AG04449 (cell line): ENCODE data around the gene DNAAF3.

Experiments used
- CTCF ChIA-PET: fragments of 350-600 bp; formaldehyde crosslinking; extraction: SDS; loops from one replicate; lab custom pipeline; 2021; ENCODE audit warnings: antibody characterized with exemption; lab: Yijun Ruan, JAX
- POLR2A ChIA-PET: fragments of 400-600, 350-600 bp; formaldehyde crosslinking; extraction: SDS; loops from one replicate; lab custom pipeline; 2020; ENCODE audit warnings: antibody characterized with exemption, inconsistent platforms; lab: Yijun Ruan, JAX
- DNase-seq: peaks from one replicate; pipeline ENCODE4 v3.0.0-alpha.2; 2010; ENCODE audit warnings: low read depth, low spot score
- H3K4me3 ChIP-seq: 2 replicates; pipeline ENCODE4 v1.5.1; 2011; ENCODE audit warnings: low read depth, mild to moderate bottlenecking, control low read depth, low read length
- TF ChIP-seq, protein P1 (sequence below): IDR thresholded peaks from one replicate; pipeline ENCODE4 v1.5.1; 2011; ENCODE audit warnings: mild to moderate bottlenecking, moderate library complexity, low read length, control low read depth, inconsistent platforms; ENCODE audit not compliant: insufficient read depth; ENCODE audit errors: missing control alignments

DNAAF3 gene

DNA sequence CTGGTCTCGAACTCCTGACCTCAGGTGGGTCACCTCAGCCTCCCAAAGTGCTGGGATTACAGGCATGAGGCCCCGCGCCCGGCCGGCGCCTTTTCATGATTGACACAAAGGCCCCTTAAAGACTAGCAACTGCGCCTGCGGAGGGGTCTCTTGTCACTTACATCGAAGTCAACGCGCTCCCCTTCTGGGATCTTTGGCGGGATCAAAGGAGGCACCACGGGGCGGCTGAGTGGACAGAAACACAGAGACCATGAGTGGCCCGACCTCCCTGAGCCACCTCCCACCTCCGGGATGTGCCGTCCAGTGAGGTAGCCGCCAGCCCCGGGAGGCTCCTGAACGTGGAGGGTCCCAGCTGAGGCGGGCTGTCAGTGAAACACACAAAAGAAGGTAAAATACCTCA lies 24.7 kb downstream of the DNAAF3 start:
- TF ChIP-seq, protein P1, sequence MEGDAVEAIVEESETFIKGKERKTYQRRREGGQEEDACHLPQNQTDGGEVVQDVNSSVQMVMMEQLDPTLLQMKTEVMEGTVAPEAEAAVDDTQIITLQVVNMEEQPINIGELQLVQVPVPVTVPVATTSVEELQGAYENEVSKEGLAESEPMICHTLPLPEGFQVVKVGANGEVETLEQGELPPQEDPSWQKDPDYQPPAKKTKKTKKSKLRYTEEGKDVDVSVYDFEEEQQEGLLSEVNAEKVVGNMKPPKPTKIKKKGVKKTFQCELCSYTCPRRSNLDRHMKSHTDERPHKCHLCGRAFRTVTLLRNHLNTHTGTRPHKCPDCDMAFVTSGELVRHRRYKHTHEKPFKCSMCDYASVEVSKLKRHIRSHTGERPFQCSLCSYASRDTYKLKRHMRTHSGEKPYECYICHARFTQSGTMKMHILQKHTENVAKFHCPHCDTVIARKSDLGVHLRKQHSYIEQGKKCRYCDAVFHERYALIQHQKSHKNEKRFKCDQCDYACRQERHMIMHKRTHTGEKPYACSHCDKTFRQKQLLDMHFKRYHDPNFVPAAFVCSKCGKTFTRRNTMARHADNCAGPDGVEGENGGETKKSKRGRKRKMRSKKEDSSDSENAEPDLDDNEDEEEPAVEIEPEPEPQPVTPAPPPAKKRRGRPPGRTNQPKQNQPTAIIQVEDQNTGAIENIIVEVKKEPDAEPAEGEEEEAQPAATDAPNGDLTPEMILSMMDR: no peak
- no peak overlapping the region for H3K4me3 ChIP-seq
- POLR2A ChIA-PET: interaction anchor here (0.7 to 1.2 kb wide), 3 partner anchors 24 to 346 kb away, joined by 3 to 7 read pairs (median 5); partner anchors contain the start of gene PPP1R12C
- CTCF ChIA-PET: interaction anchor here (0.6 to 7.0 kb wide), 33 partner anchors 10 to 1112 kb away, joined by 3 to 90 read pairs (median 8); partner anchors contain the start of genes DNAAF3, TMEM238, ZNF628 and ZNF784
- DNase-seq: no peak

DNA sequence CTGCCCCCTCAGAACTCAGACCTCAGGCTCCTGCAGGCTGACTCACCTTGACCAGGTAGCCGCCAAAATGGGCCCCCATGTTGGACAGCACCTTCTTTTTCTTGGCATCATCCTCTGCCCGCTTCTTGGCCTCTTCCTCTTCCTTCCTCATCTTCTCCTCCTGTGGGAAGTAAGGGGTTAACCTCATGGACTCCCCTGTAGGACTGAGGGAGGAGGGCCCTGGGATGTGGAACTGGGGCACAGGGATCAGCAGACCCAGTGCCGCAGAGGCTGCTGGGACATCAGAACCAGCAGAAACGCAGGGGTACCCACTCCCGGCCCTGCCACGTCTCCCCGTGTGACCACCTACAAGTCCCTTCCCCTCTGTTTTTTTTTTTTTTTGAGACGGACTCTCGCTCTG lies 28.5 kb downstream of the DNAAF3 start:
- no peak overlapping the region for H3K4me3 ChIP-seq
- no peak for DNase-seq
- CTCF ChIA-PET: interaction anchor here (0.6 kb wide), 1 partner anchor 280 kb away, joined by 3 read pairs; no protein-coding TSS in a partner anchor
- POLR2A ChIA-PET: no interaction called here
- TF ChIP-seq, protein P1: no peak

DNA sequence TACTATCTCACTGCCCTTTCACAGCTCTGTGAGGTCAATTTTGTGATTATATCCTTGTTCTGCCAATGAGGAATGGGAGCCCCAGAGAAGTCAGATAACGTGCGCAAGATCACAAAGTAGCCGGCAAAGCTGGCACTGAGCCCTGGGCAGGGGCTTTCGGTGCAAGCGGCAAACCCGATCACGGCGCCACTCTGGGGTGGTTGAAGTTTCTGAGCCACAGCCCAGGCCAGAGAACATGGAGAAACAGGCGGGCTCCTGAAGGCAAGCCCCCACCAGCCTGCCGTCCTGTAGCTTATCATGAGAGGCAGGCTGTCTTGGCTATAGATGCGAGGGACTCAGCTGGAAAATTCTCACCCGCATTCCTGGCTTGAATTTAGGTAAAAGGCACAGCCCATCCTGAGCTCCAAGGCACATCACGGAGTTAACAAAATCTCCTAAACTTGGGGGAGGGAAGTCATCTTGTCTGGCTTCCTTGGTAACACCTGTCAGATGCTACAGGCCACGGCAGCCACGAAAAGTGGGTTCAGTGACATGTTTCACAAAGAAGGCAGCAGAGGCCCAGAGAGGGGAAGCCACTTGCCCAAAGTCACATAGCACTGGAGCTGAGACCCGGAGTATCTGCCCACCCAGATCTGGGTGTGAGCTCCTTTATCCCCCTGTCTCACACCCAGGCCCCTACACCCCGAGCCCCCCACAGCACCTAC lies 29.9 kb downstream of the DNAAF3 start:
- POLR2A ChIA-PET: no interaction called here
- DNase-seq: no peak

DNA sequence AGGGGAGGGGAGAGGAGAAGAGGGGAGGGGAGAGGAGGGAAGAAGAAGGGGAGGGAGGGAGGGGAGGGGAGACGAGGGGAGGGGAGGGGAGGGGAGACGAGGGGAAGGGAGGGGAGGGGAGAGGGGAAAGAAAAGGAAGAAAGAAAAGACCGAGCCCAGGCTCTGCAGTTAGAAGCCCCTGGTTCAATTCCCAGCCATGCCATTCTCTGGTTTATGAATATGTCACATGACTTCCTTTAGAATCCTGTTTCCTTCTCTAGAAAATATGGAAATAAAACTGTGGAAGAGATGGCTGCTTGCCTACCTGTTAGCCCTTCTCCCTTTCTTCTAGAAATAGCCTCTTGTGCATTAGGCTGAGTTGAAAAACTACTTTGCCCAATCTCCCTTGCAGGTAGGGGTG lies 31.7 kb downstream of the DNAAF3 start:
- POLR2A ChIA-PET: no interaction called here
- no peak overlapping the region for H3K4me3 ChIP-seq
- TF ChIP-seq, protein P1: no peak
- DNase-seq: no peak
- CTCF ChIA-PET: interaction anchor here (0.6 to 2.8 kb wide), 5 partner anchors 46 to 645 kb away, joined by 3 to 15 read pairs (median 3); no protein-coding TSS in a partner anchor

More for the DNA sequence above, 29.9 kb downstream of the DNAAF3 start:
- CTCF ChIA-PET: interaction anchor here (0.9 to 2.8 kb wide), 9 partner anchors 10 to 368 kb away, joined by 3 to 15 read pairs (median 4); no protein-coding TSS in a partner anchor
- H3K4me3 ChIP-seq: no peak overlapping the region
- TF ChIP-seq, protein P1: no peak

DNA sequence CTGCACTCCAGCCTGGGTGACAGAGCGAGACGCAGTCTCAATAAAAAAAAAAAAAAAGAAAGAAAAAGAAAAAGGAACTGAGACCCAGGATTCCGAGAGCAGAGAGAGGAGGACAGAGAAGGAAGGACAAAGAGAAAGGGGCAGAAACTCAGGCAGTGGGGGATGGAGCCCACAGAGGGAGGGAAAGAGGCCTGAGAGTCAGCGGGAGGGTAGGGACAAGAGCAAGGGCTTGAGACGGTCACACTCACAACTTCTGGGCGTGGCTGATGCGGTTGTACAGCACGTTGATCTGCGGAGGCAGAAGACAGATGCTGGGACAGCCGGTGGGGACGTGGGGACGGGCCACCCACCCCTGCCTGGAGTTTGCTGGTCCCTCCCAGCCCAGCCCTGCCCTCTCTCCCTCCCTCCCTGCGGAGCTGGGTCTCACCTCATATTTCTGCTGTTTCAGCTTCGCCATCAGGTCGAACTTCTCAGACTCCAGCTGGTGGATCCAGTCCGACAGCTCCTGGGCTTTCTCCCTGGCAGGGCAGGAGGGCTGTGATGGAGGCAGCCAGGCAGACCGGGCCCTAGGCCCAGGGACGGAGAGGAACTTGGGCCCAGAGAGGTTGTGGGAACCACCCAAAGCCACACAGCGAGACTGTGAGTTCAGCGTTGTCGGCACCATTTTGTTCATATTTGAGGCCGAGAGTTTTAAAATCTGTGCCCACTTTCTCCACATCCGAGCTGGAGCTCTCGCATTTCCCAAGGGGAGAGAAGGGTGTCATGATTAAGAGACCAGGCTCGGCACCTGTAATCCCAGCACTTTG lies 32.6 kb downstream of the DNAAF3 start:
- DNase-seq: no peak
- POLR2A ChIA-PET: no interaction called here
- TF ChIP-seq, protein P1: no peak
- H3K4me3 ChIP-seq: no peak overlapping the region
- CTCF ChIA-PET: interaction anchor here (1.1 to 3.0 kb wide), 3 partner anchors 7 to 285 kb away, joined by 3 to 18 read pairs (median 15); no protein-coding TSS in a partner anchor
